HG02885 (cell line): ENCODE measurements around the gene KBTBD13.

ENCODE experiments used
- ATAC-seq: cut with Tn5 transposase; IDR thresholded peaks from one replicate; pipeline ENCODE4 v1.9.1; 2021; ENCODE audit warnings: mild to moderate bottlenecking; ENCODE audit not compliant: unreplicated experiment, poor library complexity

Gene KBTBD13

GRCh38 chr15:65101411-65101890, 24.9 kb downstream of the KBTBD13 start:
- no peak for ATAC-seq

DNA sequence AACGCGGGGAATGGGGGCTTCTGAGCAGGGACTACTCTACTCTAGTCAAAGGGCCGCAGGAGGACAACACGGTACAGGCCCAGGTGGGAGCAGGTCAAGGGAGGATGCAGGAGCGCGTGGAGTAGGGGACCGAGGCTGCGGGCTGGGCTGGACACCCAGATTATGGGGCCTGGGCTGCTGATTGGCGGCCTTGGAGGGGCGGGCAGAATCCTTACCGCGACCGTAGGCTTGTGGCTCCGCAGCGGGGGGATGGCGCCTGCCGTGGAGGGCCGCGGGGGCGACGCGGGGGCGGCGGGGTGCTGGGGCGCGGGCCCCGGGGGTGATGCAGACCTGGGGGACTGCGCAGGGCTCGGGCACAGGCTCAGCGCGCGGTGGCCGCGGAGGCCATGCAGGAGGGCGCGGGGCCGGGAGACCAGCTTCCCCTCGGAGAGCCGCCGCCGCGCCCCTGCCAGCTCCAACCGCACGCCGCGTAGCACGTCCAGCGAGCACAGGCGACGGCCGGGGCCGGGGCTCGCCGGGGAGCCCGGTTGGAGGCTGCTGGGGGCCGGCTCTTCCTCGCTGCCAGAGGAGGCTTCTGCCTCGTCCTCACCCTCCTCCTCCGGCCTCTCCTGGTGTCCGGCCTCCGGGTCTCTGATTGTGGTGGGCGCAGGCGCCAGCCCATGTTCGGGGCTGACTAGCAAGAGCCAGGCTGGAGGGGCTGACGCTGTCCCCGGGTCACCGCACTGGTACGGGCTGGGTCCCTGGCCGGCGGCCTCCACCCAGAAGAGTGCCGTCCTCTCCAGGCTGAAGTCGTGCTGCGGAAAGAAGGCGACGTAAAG, 25.6 kb downstream of the KBTBD13 start:
- no peak for ATAC-seq

DNA sequence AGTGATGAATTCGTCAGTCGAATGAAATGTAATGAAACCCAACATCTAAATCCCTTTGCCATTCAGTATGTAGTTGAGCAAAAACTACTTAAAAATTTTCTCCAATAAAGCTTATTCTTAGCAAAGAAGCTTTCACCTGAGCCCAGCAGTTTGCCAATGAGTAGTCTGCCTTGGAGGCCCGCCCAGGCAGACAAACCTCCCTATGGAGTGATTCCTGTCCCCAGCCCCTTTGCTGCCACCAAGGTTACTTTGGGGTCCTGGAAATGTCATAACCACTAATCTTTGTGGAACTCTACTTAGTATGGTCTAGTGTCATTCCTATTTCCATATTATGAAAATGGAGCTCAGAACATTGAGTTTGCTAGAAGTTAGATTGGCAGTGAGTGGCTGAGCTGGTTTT, 26.4 kb downstream of the KBTBD13 start:
- no peak for ATAC-seq

DNA sequence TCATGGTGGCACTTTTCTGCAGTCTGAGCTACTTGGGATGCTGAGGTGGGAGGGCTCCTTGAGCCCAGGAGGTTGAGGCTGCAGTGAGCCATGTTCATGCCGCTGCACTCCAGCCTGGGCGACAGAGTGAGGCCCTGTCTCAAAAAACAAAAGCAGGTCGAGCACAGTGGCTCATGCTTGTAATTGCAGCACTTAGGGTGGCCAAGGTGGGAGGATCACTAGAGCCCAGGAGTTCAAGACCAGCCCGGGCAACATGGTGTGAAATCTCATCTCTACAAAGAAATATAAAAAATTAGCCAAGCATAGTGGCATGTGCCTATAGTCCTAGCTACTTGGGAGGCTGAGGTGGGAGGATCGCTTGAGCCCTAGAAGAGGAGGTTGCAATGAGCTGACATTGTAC, 28.5 kb downstream of the KBTBD13 start:
- no peak for ATAC-seq

DNA sequence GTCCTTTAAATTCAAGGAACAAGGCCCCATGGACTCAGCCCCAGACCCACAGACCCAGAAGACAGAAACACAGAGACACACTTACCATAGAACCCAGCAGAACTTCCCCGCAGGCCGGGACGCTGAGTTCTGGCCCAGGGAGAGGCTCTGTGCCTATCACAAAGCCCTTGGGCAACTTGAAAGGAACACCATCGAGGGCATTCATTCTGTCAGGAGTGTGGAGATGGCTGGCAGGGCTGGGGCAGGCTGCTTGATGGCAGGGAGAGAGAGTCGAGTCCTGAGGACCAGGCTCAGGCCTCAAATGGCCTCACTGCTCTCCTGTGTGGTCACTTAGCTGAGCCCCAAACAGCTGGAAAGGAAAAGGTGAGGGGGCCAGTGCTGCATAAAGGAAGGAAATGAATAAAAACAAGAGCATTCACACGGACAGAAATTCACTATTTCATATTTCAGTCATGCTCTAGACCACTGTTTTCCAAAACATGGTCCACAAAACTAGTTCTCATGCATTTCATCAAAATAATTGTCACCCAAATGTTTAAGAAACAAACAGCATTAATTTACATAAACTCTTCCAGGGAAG, 29.6 kb downstream of the KBTBD13 start:
- ATAC-seq = no peak

DNA sequence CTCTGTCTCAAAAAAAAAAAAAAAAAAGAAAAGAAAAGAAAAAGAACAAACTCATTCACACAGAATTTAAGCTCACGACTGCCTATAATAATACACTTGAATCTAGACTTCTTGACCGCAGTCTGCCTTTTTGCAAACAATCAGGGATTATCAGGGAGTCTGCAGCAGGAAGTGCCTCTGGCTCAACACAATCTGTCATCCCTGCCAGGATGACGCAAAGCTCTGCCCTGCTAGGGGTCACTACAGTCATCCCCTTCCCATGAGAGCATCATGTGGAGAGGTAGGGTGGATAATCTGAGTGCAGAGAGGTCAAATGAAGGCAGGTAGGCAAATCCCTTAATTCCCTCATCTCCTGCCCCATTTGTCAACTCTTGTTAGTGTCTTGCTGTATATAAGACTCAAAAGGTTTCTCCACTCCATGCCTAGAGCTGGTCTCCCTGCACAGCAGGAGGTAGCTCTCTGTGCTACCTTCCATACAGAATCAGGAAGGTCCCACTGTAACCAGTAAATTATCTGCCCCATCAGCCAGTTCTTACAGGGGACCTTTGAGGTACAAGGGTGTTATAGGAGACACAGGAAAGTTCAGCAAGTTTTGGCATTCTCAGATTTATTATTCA, 34.2 kb downstream of the KBTBD13 start:
- ATAC-seq = no peak

DNA sequence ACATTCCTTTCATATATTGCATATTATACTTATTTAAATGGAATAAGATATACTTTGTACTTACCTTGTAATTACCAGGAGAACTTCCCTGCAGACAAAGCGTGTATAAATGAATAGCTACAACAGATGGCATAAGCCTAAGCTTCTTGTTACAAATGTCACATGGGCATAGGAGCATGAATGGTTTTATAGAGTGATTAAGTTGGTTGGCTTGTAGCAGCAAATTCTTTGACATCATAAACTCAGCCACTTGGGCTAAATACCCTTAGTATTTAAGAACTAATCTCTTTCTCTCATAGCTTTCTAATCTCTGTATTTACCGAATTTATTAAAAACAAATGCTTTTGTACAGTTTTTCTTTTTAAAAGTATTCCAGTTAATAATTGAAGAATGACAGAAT, 38.5 kb downstream of the KBTBD13 start, which contains the start of gene UBAP1L:
UBAP1L (minus strand) TSS at position 115 of the 400 bp plus-strand sequence. CDS start 8,985 bp downstream, outside the sequence.
- ATAC-seq = no peak

- ATAC-seq = no peak
Measured at GRCh38 chr15:65115542-65115941, 39.0 kb downstream of the KBTBD13 start.
